Ovary (tissue), 3 donors: Measurements from ENCODE around the gene DSCAM.

Experiments used
- CTCF ChIP-seq, 3 donors: fragments of 450-650 bp in 2 of 3; fragments of 200-600 bp in 1 of 3; IDR thresholded peaks; one replicate each; pipeline versions ENCODE4 v1.5.1 to v1.8.0; 2016 to 2022; ENCODE audit warnings: antibody characterized with exemption in 3 of 3, mild to moderate bottlenecking in 1 of 3
- POLR2A ChIP-seq: fragments of 450-650 bp; IDR thresholded peaks from one replicate; pipeline ENCODE4 v1.6.1; 2017; ENCODE audit warnings: antibody characterized with exemption, mild to moderate bottlenecking, moderate library complexity
- donor health status: DM: no; HTN: no; CAD: no.

- TF ChIP-seq POLR2A, result no peak
- no peak for TF ChIP-seq CTCF (IDR thresholded peaks at IDR 0.05)
Measured at GRCh38 chr21:40795313-40795712, 51.6 kb downstream of the DSCAM start.
